HG02973 (cell line): ENCODE data around the gene CIDEB.
A peak's percentile ranks its signal among the peaks of the same experiment; 100 is the strongest.
"Not testable (repeated sequence)": the region's sequence is repeated elsewhere in the genome, so short reads cannot be mapped to it uniquely, and the experiment has no call there.

Experiments used
- ATAC-seq: cut with Tn5 transposase; IDR thresholded peaks from one replicate; pipeline ENCODE4 v1.9.1; 2021; ENCODE audit warnings: moderate library complexity; ENCODE audit not compliant: unreplicated experiment

The CIDEB gene

DNA sequence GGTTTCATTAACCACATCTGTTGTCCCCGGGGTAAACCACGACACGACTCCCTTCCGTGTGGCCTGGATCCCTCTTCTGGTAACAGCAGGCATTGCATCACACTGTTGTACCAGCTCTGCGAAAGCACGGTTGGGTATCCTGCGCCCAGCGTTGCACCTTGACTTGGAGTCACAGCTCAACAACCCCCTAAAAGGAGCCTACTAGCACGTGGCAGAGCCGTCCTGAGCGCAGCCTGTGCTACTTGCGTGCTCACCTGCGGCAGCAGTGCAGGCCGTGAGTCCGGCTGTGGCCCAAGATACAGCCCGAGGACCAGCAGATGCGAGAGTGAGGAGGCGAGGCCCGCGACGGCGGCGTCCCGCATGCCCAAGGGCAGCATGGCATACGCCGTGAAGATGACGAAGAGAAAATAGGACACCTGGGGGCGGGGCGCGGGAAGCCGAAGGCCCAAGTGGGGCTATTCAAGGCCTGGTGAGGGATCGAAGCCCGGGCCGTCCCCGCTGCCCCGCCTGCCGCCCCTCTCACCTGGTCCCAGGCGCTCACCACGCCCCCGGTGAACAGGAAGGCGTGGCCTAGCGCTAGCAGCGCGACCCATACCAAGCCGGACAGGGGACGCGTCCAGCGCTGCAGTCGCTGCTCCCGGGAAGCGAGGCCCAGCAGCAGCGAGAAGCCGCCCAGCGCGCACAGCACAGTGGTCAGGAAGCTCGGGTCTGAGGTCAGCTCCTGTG is 24.7 kb upstream of the CIDEB start:
- ATAC-seq: peak; percentile 74

DNA sequence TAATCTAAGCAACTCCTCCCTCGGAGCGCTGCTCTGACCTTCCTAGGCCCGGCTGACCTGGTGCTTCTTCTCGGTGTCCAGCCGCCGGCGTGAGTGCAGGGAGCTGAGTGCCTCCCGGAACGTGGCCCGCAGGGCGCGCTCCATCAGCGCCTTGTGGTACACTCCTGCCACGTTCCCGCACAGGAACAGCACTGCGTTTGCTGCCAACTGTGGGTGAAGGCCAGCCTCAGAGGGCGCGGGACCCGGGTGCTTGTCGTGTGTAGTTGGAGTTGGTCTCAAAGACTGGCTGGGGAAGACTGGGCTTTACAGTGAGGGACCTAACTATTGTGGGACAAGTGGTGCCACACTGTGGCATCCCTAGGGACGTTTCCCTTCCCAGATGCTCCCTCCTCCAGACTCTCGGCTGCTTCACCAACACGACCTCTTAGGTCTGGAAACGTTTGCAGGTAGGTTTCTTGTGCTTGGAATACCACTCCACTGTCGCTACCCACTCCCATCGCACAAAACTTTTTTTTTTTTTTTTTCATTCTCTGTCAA is 24.0 kb upstream of the CIDEB start:
- ATAC-seq: no peak

DNA sequence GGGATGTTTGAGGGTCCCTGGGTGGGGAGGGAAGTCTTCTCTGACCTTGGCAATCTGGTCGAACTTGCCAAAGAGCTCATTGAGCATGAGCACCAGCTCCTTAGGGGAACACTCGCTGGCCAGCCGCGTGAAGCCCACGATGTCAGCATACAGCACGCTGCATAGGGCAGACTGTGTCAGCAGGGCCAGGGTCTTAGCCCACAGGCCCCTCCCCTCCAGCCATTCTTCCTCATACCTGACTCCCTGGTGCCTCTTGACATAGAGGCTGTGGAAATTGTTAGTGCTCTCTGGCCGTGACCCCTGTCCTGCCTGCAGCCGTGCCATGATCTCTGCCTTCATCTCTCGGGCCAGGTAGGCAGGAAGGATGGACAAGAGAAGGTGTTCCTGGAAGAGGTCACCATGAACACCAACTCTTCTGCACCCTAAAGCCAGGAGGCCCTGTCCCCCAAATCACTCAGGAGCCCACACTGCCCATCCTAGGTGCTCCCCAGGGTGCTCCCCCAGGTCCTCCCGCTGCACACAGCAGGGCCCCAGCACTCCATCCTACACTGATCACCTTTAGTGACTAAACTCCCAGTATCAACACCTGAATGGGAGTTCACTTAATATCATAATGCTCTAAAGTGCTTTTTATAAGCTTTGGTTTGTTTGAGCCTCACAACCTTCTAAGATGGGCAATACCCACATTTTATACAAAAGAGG is 23.3 kb upstream of the CIDEB start:
- ATAC-seq: no peak

DNA sequence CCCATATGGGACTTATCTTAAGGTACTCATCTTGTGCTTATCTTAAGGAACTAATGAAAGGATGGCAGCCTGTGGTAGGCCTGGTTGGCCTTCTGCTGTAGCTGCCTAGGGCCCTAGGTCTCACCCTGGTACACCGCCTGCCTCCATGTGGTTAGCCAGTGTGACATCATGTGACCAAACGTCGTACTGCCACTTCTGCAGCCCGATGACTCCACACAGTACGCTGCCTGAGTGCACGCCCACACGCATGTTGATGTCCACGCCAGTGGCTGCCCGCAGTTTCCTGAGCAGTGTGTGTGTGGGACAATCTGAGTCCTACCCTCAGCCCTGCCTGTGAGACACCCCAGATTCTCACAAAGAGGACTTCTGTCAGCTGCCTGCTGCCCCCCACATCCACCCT is 22.0 kb upstream of the CIDEB start:
- ATAC-seq: no peak

DNA sequence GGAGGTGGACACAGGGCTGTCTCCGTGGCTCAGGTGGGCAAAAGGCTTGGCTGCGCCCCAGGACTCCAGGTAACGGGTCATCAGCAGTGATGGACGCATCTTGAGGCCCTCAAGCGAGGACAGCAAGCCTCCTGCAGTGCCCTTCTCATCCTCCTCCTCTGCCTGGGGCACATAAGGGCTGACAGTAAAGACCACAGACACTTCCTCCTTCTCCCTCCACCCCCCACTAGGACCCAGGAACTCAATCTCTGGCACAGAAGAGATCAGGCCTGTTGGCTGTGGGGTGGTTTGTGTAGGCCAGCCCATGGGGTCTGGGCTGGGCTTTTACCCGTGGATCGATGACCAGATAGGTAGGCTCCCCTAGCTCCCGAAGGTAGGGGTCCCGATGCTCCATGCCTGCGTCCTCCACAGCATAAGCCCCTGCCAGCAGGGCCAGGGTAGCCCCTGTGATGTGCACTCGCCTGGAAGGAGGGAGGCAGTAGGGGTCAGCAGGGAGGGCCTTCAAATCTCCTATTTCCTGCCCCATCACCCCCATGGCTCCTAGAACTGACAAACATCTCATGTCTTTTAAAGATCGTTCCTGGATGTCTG is 21.4 kb upstream of the CIDEB start:
- ATAC-seq: no peak

DNA sequence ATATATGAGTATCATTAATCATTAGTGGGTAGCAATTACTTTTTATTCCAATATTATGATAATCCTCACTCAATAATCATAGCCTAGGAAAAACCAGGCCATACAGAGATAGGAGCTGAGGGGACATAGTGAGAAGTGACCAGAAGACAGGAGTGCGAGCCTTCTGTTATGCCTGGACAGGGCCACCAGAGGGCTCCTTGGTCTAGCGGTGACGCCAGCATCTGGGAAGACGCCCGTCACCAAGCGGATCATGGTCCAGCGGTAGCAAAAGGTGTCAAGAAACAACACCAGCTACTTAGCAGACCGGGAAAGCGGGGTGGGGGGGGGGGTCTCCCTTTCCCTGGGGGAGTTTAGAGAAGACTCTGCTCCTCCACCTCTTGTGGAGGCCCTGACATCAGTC is 20.1 kb upstream of the CIDEB start:
- not testable (repeated sequence) for ATAC-seq

DNA sequence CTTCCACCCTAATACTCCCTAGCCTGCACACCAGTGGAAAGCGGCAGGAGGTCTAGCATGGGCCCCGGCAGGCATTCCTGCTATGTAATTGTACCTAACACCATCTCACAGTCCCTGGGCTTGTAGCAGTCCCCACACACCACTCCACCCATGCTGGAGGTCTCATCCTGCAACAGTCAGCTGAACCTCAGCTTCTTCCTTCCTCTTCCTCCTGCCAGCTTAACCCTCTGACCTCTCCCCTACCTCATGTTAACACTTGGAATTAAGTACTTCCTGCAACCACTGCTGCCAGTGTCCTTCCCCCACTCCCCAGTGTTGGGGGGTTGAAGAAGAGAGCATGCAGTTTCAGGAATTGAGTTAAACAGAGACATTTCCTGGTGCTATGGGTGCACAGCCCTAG is 19.5 kb upstream of the CIDEB start:
- ATAC-seq: no peak

DNA sequence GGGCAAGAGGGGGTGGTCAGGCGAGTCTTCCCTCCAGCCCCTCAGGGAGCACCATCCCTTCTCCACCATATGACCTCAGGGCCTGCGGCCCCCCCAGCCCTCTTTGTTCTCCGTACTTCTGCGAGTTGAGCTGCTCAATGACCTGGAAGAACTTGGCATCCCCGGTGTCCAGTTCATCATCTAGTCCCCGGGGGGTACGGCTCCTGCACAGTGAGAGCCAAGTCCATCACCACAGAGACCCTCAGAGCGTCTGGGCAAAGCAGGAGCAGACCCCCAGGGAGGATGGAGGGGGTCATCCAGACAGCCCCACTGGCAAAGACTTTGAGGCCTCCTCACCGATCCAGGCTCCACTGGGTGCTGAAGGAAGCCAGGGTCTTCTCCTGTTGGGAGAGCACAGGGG is 18.2 kb upstream of the CIDEB start:
- ATAC-seq: no peak

DNA sequence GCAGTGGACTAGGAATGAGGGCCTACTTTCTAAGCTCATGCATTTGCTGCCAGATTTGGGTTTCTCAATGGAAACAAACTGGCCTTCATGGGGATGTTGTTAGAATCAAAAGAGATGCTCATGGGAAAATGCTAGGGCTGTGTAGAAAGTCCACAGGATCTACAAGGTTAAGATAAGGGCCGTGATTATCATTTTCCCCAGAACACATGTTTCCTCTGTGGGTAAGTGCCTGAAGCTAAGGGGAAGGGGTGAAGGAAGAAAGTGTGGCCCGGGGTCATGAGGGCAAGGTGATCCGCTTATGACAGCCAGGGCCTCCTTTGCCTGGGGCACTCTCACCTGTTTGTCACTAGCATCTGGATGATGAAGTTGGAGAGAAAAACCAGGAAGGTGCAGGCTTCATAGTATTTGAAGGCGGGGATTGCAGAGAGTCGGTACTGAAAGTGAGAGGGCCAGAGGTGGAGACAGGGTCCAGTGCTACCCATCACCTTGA is 17.3 kb upstream of the CIDEB start:
- ATAC-seq: no peak

DNA sequence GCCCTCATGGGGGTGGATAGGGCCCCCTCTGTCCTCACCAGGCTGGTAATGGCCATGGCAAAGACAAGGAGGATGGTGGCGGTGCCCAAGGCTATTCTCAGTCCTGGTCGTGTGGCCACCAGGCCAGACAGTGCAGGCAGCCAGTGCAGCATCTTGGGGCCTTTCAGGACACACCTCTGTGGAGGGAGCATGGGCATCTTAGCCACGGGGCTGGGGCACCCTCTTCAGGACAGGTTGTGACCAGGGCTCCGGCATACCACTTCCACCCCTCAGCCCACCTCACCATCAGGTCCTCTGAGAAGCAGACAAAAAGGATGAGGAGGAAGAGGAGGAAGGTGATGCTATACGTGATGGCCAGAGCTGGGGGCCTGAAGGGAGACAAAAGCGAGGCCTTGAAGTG is 16.2 kb upstream of the CIDEB start:
- no peak for ATAC-seq

DNA sequence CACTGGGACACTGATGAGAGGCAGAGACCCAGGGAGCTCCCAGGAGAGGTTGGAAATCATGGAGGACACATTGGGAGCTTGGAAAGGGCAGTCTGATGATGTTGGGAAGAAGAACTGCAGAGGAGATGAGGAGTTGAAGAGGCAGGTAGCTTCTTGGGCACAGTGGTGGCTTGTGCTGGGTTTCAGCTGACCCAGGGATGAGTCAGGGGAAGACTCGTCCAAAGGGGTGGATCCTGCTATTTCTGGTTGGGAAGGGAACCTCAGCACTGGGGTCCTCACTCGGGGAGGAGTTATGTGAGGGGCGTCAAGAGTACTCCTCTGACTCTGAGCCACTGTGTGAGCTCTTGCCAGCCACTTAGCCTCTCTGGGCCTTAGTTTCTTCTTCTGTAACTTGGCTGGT is 15.6 kb upstream of the CIDEB start:
- no peak for ATAC-seq

DNA sequence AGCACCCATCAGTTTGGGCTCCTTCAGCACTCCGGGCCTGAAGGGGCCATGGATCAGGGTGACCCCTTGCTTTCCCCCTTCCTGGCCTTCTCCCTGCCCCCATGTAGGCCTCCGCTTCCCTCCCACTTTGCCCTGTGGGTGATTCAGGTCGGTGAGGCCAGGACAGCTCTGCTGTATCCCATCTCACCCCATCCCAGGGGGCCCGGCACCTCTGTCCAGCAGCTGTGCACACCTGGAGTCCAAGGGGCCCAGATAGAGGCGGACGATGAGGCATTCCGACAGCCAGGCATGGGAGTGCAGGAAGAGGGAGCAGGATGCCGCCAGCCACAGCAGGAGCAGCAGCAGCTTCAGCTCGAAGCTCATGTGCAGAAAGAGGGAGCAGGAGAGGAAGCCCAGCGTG is 14.9 kb upstream of the CIDEB start:
- ATAC-seq: no peak

DNA sequence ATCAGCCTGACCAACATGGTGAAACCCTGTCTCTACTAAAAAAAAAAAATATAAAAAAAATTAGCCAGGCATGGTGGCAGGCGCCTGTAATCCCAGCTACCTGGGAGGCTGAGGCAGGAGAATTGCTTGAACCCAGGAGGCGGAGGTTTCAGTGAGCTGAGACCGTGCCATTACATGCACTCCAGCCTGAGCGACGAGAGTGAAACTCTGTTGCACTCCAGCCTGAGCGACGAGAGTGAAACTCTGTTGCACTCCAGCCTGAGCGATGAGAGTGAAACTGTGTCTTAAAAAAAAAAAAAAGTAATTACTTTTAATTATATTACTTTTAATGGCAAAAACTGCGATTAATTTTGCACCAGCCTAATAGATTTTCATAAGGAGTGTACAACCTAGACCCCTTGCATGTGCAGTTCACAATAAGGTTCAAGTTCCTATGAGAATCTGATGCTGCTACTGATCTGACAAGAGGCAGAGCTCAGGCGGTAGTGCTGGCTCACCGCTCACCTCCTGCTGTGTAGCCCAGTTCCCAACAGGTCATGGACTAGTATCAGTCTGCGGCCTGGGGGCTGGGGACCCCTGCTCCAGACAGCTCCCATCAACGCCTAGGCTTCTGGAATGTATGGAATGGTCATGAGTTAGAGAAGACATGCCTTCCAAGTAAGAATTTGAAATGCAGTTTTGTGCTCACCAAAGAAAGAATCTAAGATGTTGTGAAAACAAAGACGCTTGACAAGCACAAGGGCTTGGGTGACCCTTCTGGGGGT is 13.6 kb upstream of the CIDEB start:
- no peak for ATAC-seq

DNA sequence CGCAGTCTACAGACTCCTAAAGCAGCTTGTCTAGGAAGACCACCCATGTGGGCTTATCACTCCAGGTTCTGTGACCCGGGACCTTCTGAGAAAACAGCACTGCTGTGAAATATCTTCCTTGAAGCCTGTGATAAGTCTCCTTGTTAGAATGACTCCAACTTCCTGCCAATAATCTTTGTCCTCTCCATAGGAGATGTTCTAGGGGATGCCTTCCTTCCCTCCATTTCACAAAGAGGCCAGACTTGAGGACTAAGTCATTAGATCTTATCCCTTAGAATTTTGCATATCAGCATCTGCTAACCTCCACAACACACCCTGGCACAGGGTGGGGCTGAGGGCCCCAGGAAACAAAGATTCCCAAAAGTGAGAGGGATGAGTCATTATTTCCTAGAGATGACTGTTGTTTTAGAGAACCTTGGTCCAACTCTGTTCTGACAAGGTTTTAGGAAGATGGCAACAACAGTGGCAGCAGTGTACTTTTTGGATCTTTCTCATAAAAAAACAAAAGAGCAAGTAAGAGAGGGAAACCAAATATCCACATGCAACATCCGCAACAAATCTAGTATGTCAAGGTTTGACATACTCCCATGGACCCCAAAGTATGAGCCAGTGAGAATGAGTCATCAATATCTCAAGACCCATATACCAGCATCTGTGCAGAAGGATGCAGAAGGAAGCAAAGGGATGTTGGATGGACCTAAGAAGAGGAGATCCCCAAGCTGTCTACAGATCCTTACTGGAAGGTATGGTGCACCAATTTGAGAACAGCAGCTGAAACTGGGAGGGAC is 9.6 kb upstream of the CIDEB start:
- ATAC-seq: no peak

DNA sequence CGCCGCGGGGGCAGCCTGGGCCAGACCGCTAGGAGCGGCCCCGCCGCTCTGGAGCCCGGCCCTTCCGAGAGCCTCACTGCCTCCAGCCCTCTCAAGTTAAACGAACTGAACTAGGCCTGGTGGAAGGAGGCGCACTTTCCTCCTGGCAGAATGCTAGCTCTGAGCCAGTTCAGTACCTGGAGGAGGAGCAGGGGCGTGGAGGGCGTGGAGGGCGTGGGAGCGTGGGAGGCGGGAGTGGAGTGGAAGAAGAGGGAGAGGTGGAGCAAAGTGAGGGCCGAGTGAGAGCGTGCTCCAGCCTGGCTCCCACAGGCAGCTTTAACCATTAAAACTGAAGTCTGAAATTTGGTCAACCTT is 8.8 kb upstream of the CIDEB start:
- no peak for ATAC-seq

DNA sequence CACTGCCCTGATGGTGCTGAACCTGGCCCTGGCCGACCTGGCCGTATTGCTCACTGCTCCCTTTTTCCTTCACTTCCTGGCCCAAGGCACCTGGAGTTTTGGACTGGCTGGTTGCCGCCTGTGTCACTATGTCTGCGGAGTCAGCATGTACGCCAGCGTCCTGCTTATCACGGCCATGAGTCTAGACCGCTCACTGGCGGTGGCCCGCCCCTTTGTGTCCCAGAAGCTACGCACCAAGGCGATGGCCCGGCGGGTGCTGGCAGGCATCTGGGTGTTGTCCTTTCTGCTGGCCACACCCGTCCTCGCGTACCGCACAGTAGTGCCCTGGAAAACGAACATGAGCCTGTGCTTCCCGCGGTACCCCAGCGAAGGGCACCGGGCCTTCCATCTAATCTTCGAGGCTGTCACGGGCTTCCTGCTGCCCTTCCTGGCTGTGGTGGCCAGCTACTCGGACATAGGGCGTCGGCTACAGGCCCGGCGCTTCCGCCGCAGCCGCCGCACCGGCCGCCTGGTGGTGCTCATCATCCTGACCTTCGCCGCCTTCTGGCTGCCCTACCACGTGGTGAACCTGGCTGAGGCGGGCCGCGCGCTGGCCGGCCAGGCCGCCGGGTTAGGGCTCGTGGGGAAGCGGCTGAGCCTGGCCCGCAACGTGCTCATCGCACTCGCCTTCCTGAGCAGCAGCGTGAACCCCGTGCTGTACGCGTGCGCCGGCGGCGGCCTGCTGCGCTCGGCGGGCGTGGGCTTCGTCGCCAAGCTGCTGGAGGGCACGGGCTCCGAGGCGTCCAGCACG is 8.2 kb upstream of the CIDEB start:
- ATAC-seq: no peak

DNA sequence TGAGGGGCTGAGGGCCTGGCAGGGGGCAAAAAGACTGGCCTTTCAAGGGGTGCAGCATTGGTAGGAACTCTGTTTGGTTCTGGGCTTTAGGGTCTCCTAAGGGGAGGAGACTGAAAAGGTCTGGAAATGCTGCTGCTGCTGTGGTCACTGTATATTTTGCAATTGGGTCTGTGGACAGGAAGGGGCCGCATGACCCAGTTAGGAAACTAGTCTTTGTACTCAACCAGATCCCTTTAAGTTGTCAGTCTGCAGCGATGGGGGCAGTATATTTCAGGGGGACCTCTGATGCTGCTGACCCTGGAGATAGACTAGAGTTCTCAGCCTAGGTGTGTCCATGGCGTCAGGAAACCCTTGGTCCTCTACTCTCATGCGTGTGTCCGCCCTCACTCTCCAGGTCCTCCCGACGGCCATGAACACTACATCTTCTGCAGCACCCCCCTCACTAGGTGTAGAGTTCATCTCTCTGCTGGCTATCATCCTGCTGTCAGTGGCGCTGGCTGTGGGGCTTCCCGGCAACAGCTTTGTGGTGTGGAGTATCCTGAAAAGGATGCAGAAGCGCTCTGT is 7.5 kb upstream of the CIDEB start:
- no peak for ATAC-seq

DNA sequence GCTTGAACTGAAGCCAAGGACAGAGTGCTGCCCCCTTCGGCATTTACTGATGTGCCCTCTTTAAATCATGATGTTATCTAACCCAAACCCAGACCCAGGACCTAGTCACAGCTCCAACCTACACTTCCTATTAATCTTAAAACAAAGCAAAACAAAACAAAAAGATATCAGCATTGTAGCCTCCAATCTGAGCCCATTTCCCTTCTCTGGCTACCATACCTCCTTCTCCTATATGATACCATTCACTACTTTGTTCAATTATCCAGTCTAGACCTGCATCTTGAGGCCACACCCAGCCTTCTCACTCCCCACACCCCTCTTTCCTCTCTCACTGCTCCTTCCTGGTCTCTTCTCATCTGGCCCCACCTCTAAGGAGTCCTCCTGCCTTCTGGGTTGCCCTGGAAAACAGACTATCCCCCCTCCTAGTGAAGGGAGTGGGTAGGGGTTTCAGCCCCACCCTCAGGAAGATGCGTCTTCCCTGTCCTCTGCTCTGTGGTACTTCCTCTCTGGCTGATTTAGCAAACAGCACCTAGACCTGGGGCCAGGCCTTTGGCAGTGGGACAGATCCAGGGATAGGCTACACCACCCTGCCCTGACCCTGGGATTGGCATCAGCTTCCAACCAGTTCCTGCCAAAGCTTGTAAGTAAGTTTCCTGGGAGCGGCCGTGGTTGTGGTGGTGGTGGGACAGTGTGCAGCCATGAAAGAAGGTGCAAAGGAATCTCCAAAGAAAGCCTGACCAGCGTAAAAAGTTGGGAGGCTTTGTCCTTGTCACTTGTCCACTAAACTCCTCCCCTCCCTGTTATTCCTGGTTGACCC is 6.8 kb upstream of the CIDEB start:
- no peak for ATAC-seq

DNA sequence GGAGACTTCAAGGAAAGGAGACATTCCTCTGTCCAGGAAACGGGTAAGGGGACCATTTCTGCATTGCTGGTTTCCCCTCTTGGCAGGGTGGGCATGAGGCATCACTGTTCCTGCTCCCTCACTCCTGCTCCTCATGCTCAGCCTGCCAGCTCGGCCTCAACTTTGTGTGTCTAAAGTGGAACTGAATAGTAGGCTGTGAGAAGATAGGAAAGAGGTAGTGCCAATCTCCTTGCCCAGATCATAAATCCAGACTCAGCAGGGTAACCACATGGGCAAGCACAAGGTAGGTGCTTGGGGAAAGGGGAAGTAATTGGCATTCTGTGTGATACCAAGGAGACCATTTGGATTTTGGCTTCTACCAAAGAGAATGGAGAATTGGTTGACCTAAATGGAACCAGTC is 6.1 kb upstream of the CIDEB start:
- no peak for ATAC-seq
